Measurements from ENCODE around the gene JARID2. TPM values are rescaled to one million over a fixed set of nuclear protein-coding genes. Genes with fewer than 3 reads are reported as not detected.

Gene JARID2
- total and polyA plus RNA-seq, 10 of the 15 experiments (the other 5 are each of a cell fraction or from before 2014, with no cell fraction given), result 4.2 to 21.6 (median 11.7) TPM

DNA sequence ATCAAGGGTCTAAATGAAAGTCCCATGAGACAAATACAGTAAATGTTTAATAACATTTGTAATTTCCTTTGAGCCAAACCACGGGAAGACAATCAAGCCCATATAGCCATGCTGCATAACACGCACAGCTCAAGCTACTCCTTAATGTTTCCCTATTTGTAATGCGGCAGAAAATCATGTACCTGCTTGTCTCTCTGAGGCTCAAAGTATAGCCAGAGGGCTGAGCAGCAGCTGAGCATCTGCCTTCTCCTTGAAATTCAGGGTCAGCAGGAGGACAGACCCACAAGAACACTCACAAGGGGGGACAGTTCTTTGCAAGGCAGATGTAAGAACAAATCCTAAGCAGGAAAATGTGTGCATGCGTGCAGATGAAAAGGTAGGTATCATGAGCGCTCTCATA lies 45.8 kb upstream of the JARID2 start:
- in situ Hi-C loops (cut with MboI), result no loop called here
- Histone ChIP-seq H4K20me1 (ENCODE audit: control insufficient read depth, insufficient read depth) (no peaks in the 10 kb centered on the region), H2AFZ (ENCODE audit: control insufficient read depth, low read depth, low read length) (no peak overlapping the region), H3K27me3 (replicated peaks in 1 of 2; ENCODE audit: control insufficient read depth in 2 of 2, insufficient read depth in 2 of 2, low read length in 1 of 2) (no peaks in the 10 kb centered on the region), H3K79me2 (ENCODE audit: control insufficient read depth, insufficient read depth, low read length) (no peaks in the 10 kb centered on the region), H3K4me3 (no peak overlapping the region), H3K27ac (ENCODE audit: control insufficient read depth, insufficient read depth) (no peak overlapping the region), H3K4me2 (ENCODE audit: control insufficient read depth, insufficient read depth) (no peak overlapping the region), H3K9ac (ENCODE audit: control insufficient read depth, insufficient read depth, low read length) (no peak overlapping the region), H3K9me3 (replicated peaks; ENCODE audit: control insufficient read depth, insufficient read depth, low read length) (no peaks in the 10 kb centered on the region), H3K4me1 (ENCODE audit: control insufficient read depth, insufficient read depth, low read length) (no peaks in the 10 kb centered on the region), H3K36me3 (ENCODE audit: control insufficient read depth in 2 of 2, insufficient read depth in 2 of 2, low read length in 1 of 2) (no peaks in the 10 kb centered on the region)
- ChIA-PET RAD21 (ENCODE audit: unreplicated experiment) (no interaction called here), SMC1A (ENCODE audit: uncharacterized antibody, unreplicated experiment) (interaction anchor here (0.6 kb wide), 1 partner anchor 53 kb away, joined by 4 read pairs; no protein-coding TSS in a partner anchor), CTCF (interaction anchor here (1.0 kb wide), 1 partner anchor 18 kb away, joined by 3 read pairs; no protein-coding TSS in a partner anchor), POLR2A (interaction anchor here (0.9 kb wide), 1 partner anchor 33 kb away, joined by 3 read pairs; no protein-coding TSS in a partner anchor)
- ATAC-seq, result no peak
- intact Hi-C loops (cut with micrococcal nuclease; ENCODE audit: unreplicated experiment), result no loop called here
- BruUV-seq (replicated peaks), result no TSS peak
- 60% methylated on average over 5 of the region's 5 CpGs for WGBS (ENCODE audit: insufficient coverage, insufficient replicate concordance, low lambda C conversion rate, missing lambda C conversion rate)
- FAIRE-seq, result no peak
- no peak for DNase-seq (ENCODE audit: low read depth, low spot score)
- TF ChIP-seq HDAC2 (IDR thresholded peaks at IDR 0.05), result no peak
- no peak for TF ChIP-seq NFIC (IDR thresholded peaks at IDR 0.05; ENCODE audit: low read depth, low read length)
- TF ChIP-seq, protein P1, sequence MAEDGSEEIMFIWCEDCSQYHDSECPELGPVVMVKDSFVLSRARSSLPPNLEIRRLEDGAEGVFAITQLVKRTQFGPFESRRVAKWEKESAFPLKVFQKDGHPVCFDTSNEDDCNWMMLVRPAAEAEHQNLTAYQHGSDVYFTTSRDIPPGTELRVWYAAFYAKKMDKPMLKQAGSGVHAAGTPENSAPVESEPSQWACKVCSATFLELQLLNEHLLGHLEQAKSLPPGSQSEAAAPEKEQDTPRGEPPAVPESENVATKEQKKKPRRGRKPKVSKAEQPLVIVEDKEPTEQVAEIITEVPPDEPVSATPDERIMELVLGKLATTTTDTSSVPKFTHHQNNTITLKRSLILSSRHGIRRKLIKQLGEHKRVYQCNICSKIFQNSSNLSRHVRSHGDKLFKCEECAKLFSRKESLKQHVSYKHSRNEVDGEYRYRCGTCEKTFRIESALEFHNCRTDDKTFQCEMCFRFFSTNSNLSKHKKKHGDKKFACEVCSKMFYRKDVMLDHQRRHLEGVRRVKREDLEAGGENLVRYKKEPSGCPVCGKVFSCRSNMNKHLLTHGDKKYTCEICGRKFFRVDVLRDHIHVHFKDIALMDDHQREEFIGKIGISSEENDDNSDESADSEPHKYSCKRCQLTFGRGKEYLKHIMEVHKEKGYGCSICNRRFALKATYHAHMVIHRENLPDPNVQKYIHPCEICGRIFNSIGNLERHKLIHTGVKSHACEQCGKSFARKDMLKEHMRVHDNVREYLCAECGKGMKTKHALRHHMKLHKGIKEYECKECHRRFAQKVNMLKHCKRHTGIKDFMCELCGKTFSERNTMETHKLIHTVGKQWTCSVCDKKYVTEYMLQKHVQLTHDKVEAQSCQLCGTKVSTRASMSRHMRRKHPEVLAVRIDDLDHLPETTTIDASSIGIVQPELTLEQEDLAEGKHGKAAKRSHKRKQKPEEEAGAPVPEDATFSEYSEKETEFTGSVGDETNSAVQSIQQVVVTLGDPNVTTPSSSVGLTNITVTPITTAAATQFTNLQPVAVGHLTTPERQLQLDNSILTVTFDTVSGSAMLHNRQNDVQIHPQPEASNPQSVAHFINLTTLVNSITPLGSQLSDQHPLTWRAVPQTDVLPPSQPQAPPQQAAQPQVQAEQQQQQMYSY (CRISPR knock-in tag; IDR thresholded peaks at IDR 0.05), result no peak
- TF ChIP-seq GATAD2B (conservative IDR thresholded peaks at IDR 0.05; ENCODE audit: low read depth), result no peak
- TF ChIP-seq EED (IDR thresholded peaks at IDR 0.05; ENCODE audit: low read depth), result no peak
- TF ChIP-seq SIN3A (IDR thresholded peaks at IDR 0.05; ENCODE audit: low read depth, low read length), result no peak
- TF ChIP-seq LARP7 (IDR thresholded peaks at IDR 0.05), result no peak
- TF ChIP-seq, protein P2, sequence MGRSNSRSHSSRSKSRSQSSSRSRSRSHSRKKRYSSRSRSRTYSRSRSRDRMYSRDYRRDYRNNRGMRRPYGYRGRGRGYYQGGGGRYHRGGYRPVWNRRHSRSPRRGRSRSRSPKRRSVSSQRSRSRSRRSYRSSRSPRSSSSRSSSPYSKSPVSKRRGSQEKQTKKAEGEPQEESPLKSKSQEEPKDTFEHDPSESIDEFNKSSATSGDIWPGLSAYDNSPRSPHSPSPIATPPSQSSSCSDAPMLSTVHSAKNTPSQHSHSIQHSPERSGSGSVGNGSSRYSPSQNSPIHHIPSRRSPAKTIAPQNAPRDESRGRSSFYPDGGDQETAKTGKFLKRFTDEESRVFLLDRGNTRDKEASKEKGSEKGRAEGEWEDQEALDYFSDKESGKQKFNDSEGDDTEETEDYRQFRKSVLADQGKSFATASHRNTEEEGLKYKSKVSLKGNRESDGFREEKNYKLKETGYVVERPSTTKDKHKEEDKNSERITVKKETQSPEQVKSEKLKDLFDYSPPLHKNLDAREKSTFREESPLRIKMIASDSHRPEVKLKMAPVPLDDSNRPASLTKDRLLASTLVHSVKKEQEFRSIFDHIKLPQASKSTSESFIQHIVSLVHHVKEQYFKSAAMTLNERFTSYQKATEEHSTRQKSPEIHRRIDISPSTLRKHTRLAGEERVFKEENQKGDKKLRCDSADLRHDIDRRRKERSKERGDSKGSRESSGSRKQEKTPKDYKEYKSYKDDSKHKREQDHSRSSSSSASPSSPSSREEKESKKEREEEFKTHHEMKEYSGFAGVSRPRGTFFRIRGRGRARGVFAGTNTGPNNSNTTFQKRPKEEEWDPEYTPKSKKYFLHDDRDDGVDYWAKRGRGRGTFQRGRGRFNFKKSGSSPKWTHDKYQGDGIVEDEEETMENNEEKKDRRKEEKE (IDR thresholded peaks at IDR 0.05), result no peak
- no peak for TF ChIP-seq MYB (IDR thresholded peaks at IDR 0.05; ENCODE audit: borderline replicate concordance, low read depth, low read length)
- TF ChIP-seq RB1 (IDR thresholded peaks at IDR 0.05; ENCODE audit: borderline replicate concordance), result no peak
- TF ChIP-seq RAD51 (IDR thresholded peaks at IDR 0.05), result no peak
- TF ChIP-seq E4F1 (IDR thresholded peaks at IDR 0.05; ENCODE audit: borderline replicate concordance, partially characterized antibody), result no peak
- TF ChIP-seq ESRRA (IDR thresholded peaks at IDR 0.05; ENCODE audit: low read length), result no peak
- TF ChIP-seq, protein P3, sequence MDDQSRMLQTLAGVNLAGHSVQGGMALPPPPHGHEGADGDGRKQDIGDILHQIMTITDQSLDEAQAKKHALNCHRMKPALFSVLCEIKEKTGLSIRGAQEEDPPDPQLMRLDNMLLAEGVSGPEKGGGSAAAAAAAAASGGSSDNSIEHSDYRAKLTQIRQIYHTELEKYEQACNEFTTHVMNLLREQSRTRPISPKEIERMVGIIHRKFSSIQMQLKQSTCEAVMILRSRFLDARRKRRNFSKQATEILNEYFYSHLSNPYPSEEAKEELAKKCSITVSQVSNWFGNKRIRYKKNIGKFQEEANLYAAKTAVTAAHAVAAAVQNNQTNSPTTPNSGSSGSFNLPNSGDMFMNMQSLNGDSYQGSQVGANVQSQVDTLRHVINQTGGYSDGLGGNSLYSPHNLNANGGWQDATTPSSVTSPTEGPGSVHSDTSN (IDR thresholded peaks at IDR 0.05; ENCODE audit: insufficient replicate concordance, low read depth, low read length), result no peak
- no peak for TF ChIP-seq NBN (IDR thresholded peaks at IDR 0.05)
- TF ChIP-seq TBL1XR1 (IDR thresholded peaks at IDR 0.05; ENCODE audit: low read depth, low read length), result no peak
